ENCODE measurements around the gene CHADL. TPM values are rescaled to one million over a fixed set of nuclear protein-coding genes. Genes with fewer than 3 reads are reported as not detected.

CHADL gene
- polyA plus RNA-seq, 4 donors, result 0.54 to 2.3 (median 1.4) TPM; not detected in 1

- no peak for FAIRE-seq
- H3K27ac ChIP-seq (ENCODE audit: low read depth in 1 of 3, low read length in 2 of 3), result no peak overlapping the region
- H3K9me3 ChIP-seq (ENCODE audit: control insufficient read depth in 2 of 2, insufficient read depth in 1 of 2, low read depth in 1 of 2, low read length in 1 of 2), result peaks cover 0 to 9% of the 10 kb centered on the region in 2 donors
- no peak for DNase-seq
- WGBS, 3 donors, result 97 to 99% (median 98%) methylated on average over 10 of the region's 10 CpGs
- no peaks in the 10 kb centered on the region for H3K27me3 ChIP-seq (ENCODE audit: control insufficient read depth in 3 of 3, insufficient read depth in 3 of 3, low read length in 3 of 3)
- peaks cover 0 to 70% (median 14%) of the 10 kb centered on the region in 3 donors for H3K36me3 ChIP-seq (ENCODE audit: control insufficient read depth in 3 of 3, insufficient read depth in 2 of 3, low read depth in 1 of 3, low read length in 3 of 3)
- no peak overlapping the region for H3K4me3 ChIP-seq (ENCODE audit: low read depth in 1 of 3, low read length in 3 of 3)
- H3K4me1 ChIP-seq (ENCODE audit: control insufficient read depth in 3 of 3, insufficient read depth in 2 of 3, low read depth in 1 of 3, low read length in 2 of 3), result no peaks in the 10 kb centered on the region
These were observed 25.3 kb downstream of the CHADL start for GRCh38 chr22:41215409-41215808.

GRCh38 chr22:41206719-41207118 lies 34.0 kb downstream of the CHADL start:
- Histone ChIP-seq H3K27ac (ENCODE audit: low read depth in 1 of 3, low read length in 2 of 3) (no peak overlapping the region), H3K9me3 (ENCODE audit: control insufficient read depth in 2 of 2, insufficient read depth in 1 of 2, low read depth in 1 of 2, low read length in 1 of 2) (no peaks in the 10 kb centered on the region), H3K4me3 (ENCODE audit: low read depth in 1 of 3, low read length in 3 of 3) (no peak overlapping the region), H3K4me1 (ENCODE audit: control insufficient read depth in 3 of 3, insufficient read depth in 2 of 3, low read depth in 1 of 3, low read length in 2 of 3) (peaks cover 0 to 9% (median 0%) of the 10 kb centered on the region in 3 donors), H3K27me3 (ENCODE audit: control insufficient read depth in 3 of 3, insufficient read depth in 3 of 3, low read length in 3 of 3) (no peaks in the 10 kb centered on the region), H3K36me3 (ENCODE audit: control insufficient read depth in 3 of 3, insufficient read depth in 2 of 3, low read depth in 1 of 3, low read length in 3 of 3) (peaks cover 0 to 22% (median 8%) of the 10 kb centered on the region in 3 donors)
- no peak for FAIRE-seq
- no peak for DNase-seq
- 91 to 96% (median 94%) methylated on average over 9 of the region's 9 CpGs for WGBS, 3 donors

- peaks cover 0 to 16% (median 4%) of the 10 kb centered on the region in 3 donors for H3K36me3 ChIP-seq (ENCODE audit: control insufficient read depth in 3 of 3, insufficient read depth in 2 of 3, low read depth in 1 of 3, low read length in 3 of 3)
- 1% methylated on average over 47 of the region's 47 CpGs for WGBS, 3 donors
These were observed 35.5 kb downstream of the CHADL start, which contains the start of gene L3MBTL2 for GRCh38 chr22:41204992-41205900. TSS of gene L3MBTL2 (plus strand) at chr22:41205312. CDS start at chr22:41205363, 51 bp downstream.

GRCh38 chr22:41204066-41204465 lies 36.7 kb downstream of the CHADL start:
- H3K36me3 ChIP-seq (ENCODE audit: control insufficient read depth in 3 of 3, insufficient read depth in 2 of 3, low read depth in 1 of 3, low read length in 3 of 3), result peaks cover 0 to 9% (median 0%) of the 10 kb centered on the region in 3 donors
- H3K4me3 ChIP-seq (ENCODE audit: low read depth in 1 of 3, low read length in 3 of 3), result no peak overlapping the region
- WGBS, 3 donors, result 61 to 67% (median 66%) methylated on average over 6 of the region's 6 CpGs
- FAIRE-seq (no peak), DNase-seq (no peak)
- H3K9me3 ChIP-seq (ENCODE audit: control insufficient read depth in 2 of 2, insufficient read depth in 1 of 2, low read depth in 1 of 2, low read length in 1 of 2), result no peaks in the 10 kb centered on the region
- H3K27ac ChIP-seq (ENCODE audit: low read depth in 1 of 3, low read length in 2 of 3), result no peak overlapping the region
- peaks cover 0 to 9% (median 0%) of the 10 kb centered on the region in 3 donors for H3K27me3 ChIP-seq (ENCODE audit: control insufficient read depth in 3 of 3, insufficient read depth in 3 of 3, low read length in 3 of 3)
- peaks cover 0 to 9% (median 0%) of the 10 kb centered on the region in 3 donors for H3K4me1 ChIP-seq (ENCODE audit: control insufficient read depth in 3 of 3, insufficient read depth in 2 of 3, low read depth in 1 of 3, low read length in 2 of 3)

More at GRCh38 chr22:41204992-41205900, 35.5 kb downstream of the CHADL start, which contains the start of gene L3MBTL2:
- Histone ChIP-seq H3K9me3 (ENCODE audit: control insufficient read depth in 2 of 2, insufficient read depth in 1 of 2, low read depth in 1 of 2, low read length in 1 of 2) (no peaks in the 10 kb centered on the region), H3K4me3 (ENCODE audit: low read depth in 1 of 3, low read length in 3 of 3) (peak within 1 kb of the TSS; percentile 58 to 90 (median 68)), H3K4me1 (ENCODE audit: control insufficient read depth in 3 of 3, insufficient read depth in 2 of 3, low read depth in 1 of 3, low read length in 2 of 3) (peaks cover 0 to 9% (median 0%) of the 10 kb centered on the region in 3 donors), H3K27ac (ENCODE audit: low read depth in 1 of 3, low read length in 2 of 3) (peak within 1 kb of the TSS in 2 of 3 donors; percentile 62 to 83), H3K27me3 (ENCODE audit: control insufficient read depth in 3 of 3, insufficient read depth in 3 of 3, low read length in 3 of 3) (no peaks in the 10 kb centered on the region)
- DNase-seq, result peak; percentile 97 to 98
- FAIRE-seq, result no peak

- Histone ChIP-seq H3K4me1 (ENCODE audit: control insufficient read depth in 3 of 3, insufficient read depth in 2 of 3, low read depth in 1 of 3, low read length in 2 of 3) (peaks cover 0 to 15% (median 0%) of the 10 kb centered on the region in 3 donors), H3K27ac (ENCODE audit: low read depth in 1 of 3, low read length in 2 of 3) (no peak overlapping the region), H3K36me3 (ENCODE audit: control insufficient read depth in 3 of 3, insufficient read depth in 2 of 3, low read depth in 1 of 3, low read length in 3 of 3) (peaks cover 0 to 5% (median 0%) of the 10 kb centered on the region in 3 donors), H3K4me3 (ENCODE audit: low read depth in 1 of 3, low read length in 3 of 3) (no peak overlapping the region), H3K27me3 (ENCODE audit: control insufficient read depth in 3 of 3, insufficient read depth in 3 of 3, low read length in 3 of 3) (peaks cover 0 to 9% (median 0%) of the 10 kb centered on the region in 3 donors), H3K9me3 (ENCODE audit: control insufficient read depth in 2 of 2, insufficient read depth in 1 of 2, low read depth in 1 of 2, low read length in 1 of 2) (no peaks in the 10 kb centered on the region)
- no peak for DNase-seq
- WGBS, 3 donors, result 88 to 95% (median 91%) methylated on average over 2 of the region's 2 CpGs
- FAIRE-seq, result no peak
These were observed 37.6 kb downstream of the CHADL start for GRCh38 chr22:41203118-41203517.

- 19 to 52% (median 34%) methylated on average over 10 of the region's 10 CpGs for WGBS, 3 donors
- H3K4me3 ChIP-seq (ENCODE audit: low read depth in 1 of 3, low read length in 3 of 3), result no peak overlapping the region
- no peaks in the 10 kb centered on the region for H3K9me3 ChIP-seq (ENCODE audit: control insufficient read depth in 2 of 2, insufficient read depth in 1 of 2, low read depth in 1 of 2, low read length in 1 of 2)
- peaks cover 0 to 9% (median 0%) of the 10 kb centered on the region in 3 donors for H3K27me3 ChIP-seq (ENCODE audit: control insufficient read depth in 3 of 3, insufficient read depth in 3 of 3, low read length in 3 of 3)
- H3K27ac ChIP-seq (ENCODE audit: low read depth in 1 of 3, low read length in 2 of 3), result no peak overlapping the region
- DNase-seq (peak; percentile 37 to 41), FAIRE-seq (no peak)
- peaks cover 0 to under 1% (median 0%) of the 10 kb centered on the region in 3 donors for H3K36me3 ChIP-seq (ENCODE audit: control insufficient read depth in 3 of 3, insufficient read depth in 2 of 3, low read depth in 1 of 3, low read length in 3 of 3)
- peaks cover 0 to 22% (median 0%) of the 10 kb centered on the region in 3 donors for H3K4me1 ChIP-seq (ENCODE audit: control insufficient read depth in 3 of 3, insufficient read depth in 2 of 3, low read depth in 1 of 3, low read length in 2 of 3)
These were observed 39.6 kb downstream of the CHADL start for GRCh38 chr22:41201141-41201540.

- Histone ChIP-seq H3K9me3 (ENCODE audit: control insufficient read depth in 2 of 2, insufficient read depth in 1 of 2, low read depth in 1 of 2, low read length in 1 of 2) (no peaks in the 10 kb centered on the region), H3K4me1 (ENCODE audit: control insufficient read depth in 3 of 3, insufficient read depth in 2 of 3, low read depth in 1 of 3, low read length in 2 of 3) (peaks cover 0 to 15% (median 0%) of the 10 kb centered on the region in 3 donors), H3K27ac (ENCODE audit: low read depth in 1 of 3, low read length in 2 of 3) (peak overlapping the region in 1 of 3 donors; percentile 39), H3K36me3 (ENCODE audit: control insufficient read depth in 3 of 3, insufficient read depth in 2 of 3, low read depth in 1 of 3, low read length in 3 of 3) (no peaks in the 10 kb centered on the region), H3K27me3 (ENCODE audit: control insufficient read depth in 3 of 3, insufficient read depth in 3 of 3, low read length in 3 of 3) (peaks cover 0 to 9% (median 0%) of the 10 kb centered on the region in 3 donors), H3K4me3 (ENCODE audit: low read depth in 1 of 3, low read length in 3 of 3) (peak overlapping the region; percentile 53 to 72 (median 68))
- DNase-seq (peak in 1 of 2 donors; percentile 51), FAIRE-seq (no peak)
- 0 to 3% (median 2%) methylated on average over 9 of the region's 9 CpGs for WGBS, 3 donors
These were observed 42.6 kb downstream of the CHADL start for GRCh38 chr22:41198027-41198580.

Data from small intestine (tissue), 7 donors.